GM19468 (cell line): ENCODE results near the gene SPATA31A3.
"Not testable (repeated sequence)": the region's sequence is repeated elsewhere in the genome, so short reads cannot be mapped to it uniquely, and the experiment has no call there.

ENCODE experiments used
- ATAC-seq: cut with Tn5 transposase; IDR thresholded peaks from one replicate; pipeline ENCODE4 v1.9.1; 2021; ENCODE audit warnings: mild to moderate bottlenecking, moderate library complexity, moderate number of reproducible peaks; ENCODE audit not compliant: unreplicated experiment; ENCODE audit errors: extremely low read depth

The SPATA31A3 gene

GRCh38 chr9:66992450-66992849 lies at the start of gene SPATA31A3:
Gene SPATA31A3 (minus strand): TSS chr9:66992550. CDS start chr9:66992521, 29 bp downstream.
- ATAC-seq, result not testable (repeated sequence)

GRCh38 chr9:66952576-66952975 lies 39.8 kb downstream of the SPATA31A3 start:
- not testable (repeated sequence) for ATAC-seq

GRCh38 chr9:66942400-66943155 lies 49.8 kb downstream of the SPATA31A3 start:
- ATAC-seq, result not testable (repeated sequence)

- ATAC-seq, result not testable (repeated sequence)
Measured at GRCh38 chr9:66939878-66940830, 52.2 kb downstream of the SPATA31A3 start.

- ATAC-seq, result not testable (repeated sequence)
Measured at GRCh38 chr9:66938322-66938721, 54.0 kb downstream of the SPATA31A3 start.

- not testable (repeated sequence) for ATAC-seq
Measured at GRCh38 chr9:66937662-66938061, 54.7 kb downstream of the SPATA31A3 start.
